Activated naive CD4-positive, alpha-beta T cell treated with anti-CD3 and anti-CD28 coated beads, Interleukin-2, amount 50 U/mL, for 24 hours (primary cell): ENCODE measurements around the gene POLD2.
"Not testable (repeated sequence)": the region's sequence is repeated elsewhere in the genome, so short reads cannot be mapped to it uniquely, and the experiment has no call there.

ENCODE experiments used
- H3K27ac Mint-ChIP-seq: one replicate; pipeline ENCODE4 v1.8.0; 2021; ENCODE audit warnings: mild to moderate bottlenecking, mixed read lengths
- H3K27me3 Mint-ChIP-seq: one replicate; pipeline ENCODE4 v1.8.0; 2021; ENCODE audit warnings: mixed read lengths
- H3K36me3 Mint-ChIP-seq: one replicate; pipeline ENCODE4 v1.8.0; 2021; ENCODE audit warnings: mixed read lengths
- H3K4me1 Mint-ChIP-seq: one replicate; pipeline ENCODE4 v1.8.0; 2021; ENCODE audit warnings: mixed read lengths
- H3K4me3 Mint-ChIP-seq: one replicate; pipeline ENCODE4 v1.8.0; 2021; ENCODE audit warnings: mild to moderate bottlenecking, mixed read lengths
- H3K9me3 Mint-ChIP-seq: one replicate; pipeline ENCODE4 v1.8.0; 2021; ENCODE audit warnings: mixed read lengths

Gene POLD2

DNA sequence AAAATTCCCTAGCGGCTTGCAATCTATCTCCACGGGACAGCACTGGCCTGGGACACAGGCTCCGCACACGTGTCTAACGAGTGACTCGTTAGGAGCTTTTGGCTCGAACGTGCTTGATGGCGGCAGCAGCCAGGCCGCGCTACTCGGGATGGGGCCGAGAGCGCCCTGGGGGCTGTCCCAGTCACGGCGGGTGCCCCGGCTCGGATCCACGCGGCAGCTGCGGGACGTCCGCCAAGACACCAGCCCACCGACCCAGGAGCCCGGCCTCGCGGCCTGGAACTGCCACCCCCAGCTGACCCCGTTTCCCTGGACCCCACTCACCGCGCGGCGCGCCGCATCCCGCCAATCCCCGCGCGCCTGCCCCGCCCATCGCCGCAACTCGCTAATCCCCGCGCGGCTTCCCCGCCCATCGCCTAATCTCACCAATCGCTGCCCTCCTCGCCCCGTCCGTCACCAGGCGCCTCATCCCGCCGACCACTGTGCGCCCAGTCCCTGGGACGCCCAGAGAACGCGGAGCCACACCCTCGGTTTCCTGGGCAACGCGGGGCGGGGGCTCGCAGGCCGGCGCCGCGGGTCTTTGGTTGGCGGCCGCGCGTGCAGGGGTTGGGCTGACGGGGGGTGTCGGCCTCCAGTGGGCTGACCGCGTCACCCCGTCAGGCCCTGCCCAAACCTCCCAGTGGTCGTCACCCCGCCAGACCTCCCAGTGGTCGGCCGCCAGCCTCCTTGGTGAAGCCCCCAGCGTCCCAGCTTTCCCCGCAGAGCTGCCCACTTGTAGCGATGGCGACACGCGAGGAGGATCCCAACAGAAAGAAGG, at the start of gene POLD2:
Gene POLD2 (minus strand): TSS at position 359 of the 814 bp plus-strand sequence. CDS start 1,495 bp downstream, outside the sequence.
- peak within 1 kb of the TSS; percentile 93 for H3K4me3 Mint-ChIP-seq
- no peaks in the 10 kb centered on the region for H3K27me3 Mint-ChIP-seq
- H3K9me3 Mint-ChIP-seq = no peaks in the 10 kb centered on the region
- peaks cover 39% of the 10 kb centered on the region for H3K4me1 Mint-ChIP-seq
- peak within 1 kb of the TSS; percentile 94 for H3K27ac Mint-ChIP-seq
- H3K36me3 Mint-ChIP-seq = peaks cover 10% of the 10 kb centered on the region

- Mint-ChIP-seq H3K27ac (no peak overlapping the region), H3K4me1 (peaks cover 4% of the 10 kb centered on the region), H3K4me3 (no peak overlapping the region), H3K27me3 (peaks cover 4% of the 10 kb centered on the region), H3K36me3 (no peaks in the 10 kb centered on the region), H3K9me3 (no peaks in the 10 kb centered on the region)
These were observed 49.6 kb upstream of the POLD2 start for GRCh38 chr7:44172803-44173424.

DNA sequence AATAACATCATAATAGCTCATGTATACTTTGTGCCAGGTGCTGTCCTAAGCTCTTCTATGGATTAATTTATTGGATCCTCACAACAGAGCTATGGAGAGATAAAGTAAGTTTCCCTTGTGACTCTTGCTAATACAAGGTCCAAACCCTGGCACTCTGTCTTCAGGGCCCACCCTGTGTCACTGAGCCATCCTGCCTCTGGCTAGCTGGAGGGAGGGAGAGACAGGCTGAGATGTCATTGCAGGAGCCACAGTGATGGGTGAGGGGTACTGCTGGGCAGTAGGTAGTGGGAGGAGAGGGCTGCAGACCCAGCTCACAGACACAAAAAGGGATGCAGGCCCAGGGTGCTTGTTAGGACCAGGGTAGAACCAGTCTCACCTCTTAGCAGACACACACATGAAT, 49.0 kb upstream of the POLD2 start:
- no peak overlapping the region for H3K27ac Mint-ChIP-seq
- peaks cover 10% of the 10 kb centered on the region for H3K4me1 Mint-ChIP-seq
- H3K9me3 Mint-ChIP-seq = no peaks in the 10 kb centered on the region
- no peaks in the 10 kb centered on the region for H3K36me3 Mint-ChIP-seq
- H3K4me3 Mint-ChIP-seq = no peak overlapping the region
- peaks cover 4% of the 10 kb centered on the region for H3K27me3 Mint-ChIP-seq

DNA sequence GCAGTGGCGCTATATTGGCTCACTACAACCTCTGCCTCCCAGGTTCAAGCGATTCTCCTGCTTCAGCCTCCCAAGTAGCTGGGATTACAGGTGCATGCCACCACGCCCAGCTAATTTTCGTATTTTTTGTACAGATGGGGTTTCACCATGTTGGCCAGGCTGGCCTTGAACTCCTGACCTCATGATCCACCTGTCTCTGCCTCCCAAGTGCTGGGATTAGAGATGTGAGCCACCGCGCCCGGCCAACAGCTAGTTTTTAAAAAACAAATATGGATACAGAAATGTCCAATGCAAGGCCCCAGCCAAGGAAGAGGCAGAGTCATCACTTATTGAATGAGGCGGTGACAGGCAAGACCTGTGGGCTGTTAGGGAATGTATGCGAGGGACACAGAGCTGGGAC, 48.6 kb upstream of the POLD2 start:
- not testable (repeated sequence) for H3K4me3 Mint-ChIP-seq, H3K9me3 Mint-ChIP-seq, H3K27ac Mint-ChIP-seq, H3K27me3 Mint-ChIP-seq, H3K36me3 Mint-ChIP-seq
- H3K4me1 Mint-ChIP-seq = peaks cover 14% of the 10 kb centered on the region

- Mint-ChIP-seq H3K4me1 (peaks cover 14% of the 10 kb centered on the region), H3K27me3 (no peaks in the 10 kb centered on the region), H3K9me3 (peaks cover 6% of the 10 kb centered on the region), H3K4me3 (no peak overlapping the region), H3K27ac (no peak overlapping the region), H3K36me3 (peaks cover 1% of the 10 kb centered on the region)
These were observed 44.6 kb upstream of the POLD2 start for GRCh38 chr7:44167920-44168319.

DNA sequence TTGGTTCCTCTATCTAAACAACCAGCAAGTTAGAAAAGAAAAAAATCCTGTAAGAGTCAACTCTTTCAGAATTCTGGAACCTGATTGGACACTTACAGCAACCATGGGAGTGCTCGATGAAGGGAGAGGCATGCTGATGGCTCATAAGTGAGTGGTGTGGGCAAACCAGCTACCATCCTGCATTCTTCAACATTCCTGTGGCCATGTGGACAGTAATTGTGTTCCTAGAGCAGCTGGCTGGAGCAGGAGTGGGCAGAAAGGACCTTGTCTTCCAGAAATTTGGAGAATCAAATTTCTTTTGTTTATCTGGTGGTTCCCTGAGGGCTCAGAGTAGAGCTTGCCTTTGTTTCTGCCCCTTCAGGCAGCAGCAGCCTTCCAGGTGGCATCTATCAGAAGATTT, 40.2 kb upstream of the POLD2 start:
- Mint-ChIP-seq H3K27ac (no peak overlapping the region), H3K27me3 (no peaks in the 10 kb centered on the region), H3K4me1 (peaks cover 10% of the 10 kb centered on the region), H3K4me3 (no peak overlapping the region), H3K36me3 (peaks cover 1% of the 10 kb centered on the region), H3K9me3 (peaks cover 6% of the 10 kb centered on the region)

DNA sequence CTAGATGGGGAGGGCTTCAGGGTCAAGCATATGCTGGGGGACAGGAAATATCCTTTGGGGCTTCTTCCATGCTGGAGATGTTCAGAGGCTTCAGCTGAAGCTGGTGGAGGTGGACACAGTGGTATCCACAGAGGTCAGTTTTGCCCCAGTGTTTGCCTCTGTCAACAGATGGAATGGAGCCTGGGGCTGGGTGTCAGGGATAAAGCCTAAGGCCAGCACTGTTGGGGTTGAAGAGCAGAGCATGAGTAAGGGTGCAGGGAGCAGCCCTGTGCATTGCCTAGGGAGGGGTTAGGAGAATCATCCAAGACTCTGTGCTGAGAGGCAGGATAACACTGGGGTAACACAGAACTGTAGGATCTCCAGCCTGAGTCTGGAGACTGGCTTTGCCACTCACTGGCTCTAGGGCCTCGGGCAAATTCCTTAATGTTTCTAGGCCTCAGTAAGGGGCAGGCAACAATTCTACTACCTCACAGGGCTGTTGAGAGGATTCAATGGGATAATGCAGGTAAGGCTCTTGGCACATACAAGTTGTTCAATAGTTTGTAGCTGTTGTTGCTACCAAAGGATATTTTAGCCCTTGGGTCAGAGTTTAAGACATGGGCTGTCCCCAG, 39.5 kb upstream of the POLD2 start:
- Mint-ChIP-seq H3K36me3 (peaks cover 1% of the 10 kb centered on the region), H3K4me3 (no peak overlapping the region), H3K4me1 (peaks cover 9% of the 10 kb centered on the region), H3K27me3 (no peaks in the 10 kb centered on the region), H3K27ac (no peak overlapping the region), H3K9me3 (peaks cover 6% of the 10 kb centered on the region)

GRCh38 chr7:44162179-44162578, 38.8 kb upstream of the POLD2 start:
- Mint-ChIP-seq H3K4me3 (no peak overlapping the region), H3K4me1 (peaks cover 2% of the 10 kb centered on the region), H3K27me3 (no peaks in the 10 kb centered on the region), H3K9me3 (peaks cover 6% of the 10 kb centered on the region), H3K36me3 (peaks cover 1% of the 10 kb centered on the region), H3K27ac (peak overlapping the region; percentile 19)

- H3K27me3 Mint-ChIP-seq = no peaks in the 10 kb centered on the region
- H3K36me3 Mint-ChIP-seq = peaks cover 1% of the 10 kb centered on the region
- H3K27ac Mint-ChIP-seq = no peak overlapping the region
- no peaks in the 10 kb centered on the region for H3K4me1 Mint-ChIP-seq
- H3K9me3 Mint-ChIP-seq = peaks cover 6% of the 10 kb centered on the region
- no peak overlapping the region for H3K4me3 Mint-ChIP-seq
These were observed 38.0 kb upstream of the POLD2 start for GRCh38 chr7:44161371-44161770.

DNA sequence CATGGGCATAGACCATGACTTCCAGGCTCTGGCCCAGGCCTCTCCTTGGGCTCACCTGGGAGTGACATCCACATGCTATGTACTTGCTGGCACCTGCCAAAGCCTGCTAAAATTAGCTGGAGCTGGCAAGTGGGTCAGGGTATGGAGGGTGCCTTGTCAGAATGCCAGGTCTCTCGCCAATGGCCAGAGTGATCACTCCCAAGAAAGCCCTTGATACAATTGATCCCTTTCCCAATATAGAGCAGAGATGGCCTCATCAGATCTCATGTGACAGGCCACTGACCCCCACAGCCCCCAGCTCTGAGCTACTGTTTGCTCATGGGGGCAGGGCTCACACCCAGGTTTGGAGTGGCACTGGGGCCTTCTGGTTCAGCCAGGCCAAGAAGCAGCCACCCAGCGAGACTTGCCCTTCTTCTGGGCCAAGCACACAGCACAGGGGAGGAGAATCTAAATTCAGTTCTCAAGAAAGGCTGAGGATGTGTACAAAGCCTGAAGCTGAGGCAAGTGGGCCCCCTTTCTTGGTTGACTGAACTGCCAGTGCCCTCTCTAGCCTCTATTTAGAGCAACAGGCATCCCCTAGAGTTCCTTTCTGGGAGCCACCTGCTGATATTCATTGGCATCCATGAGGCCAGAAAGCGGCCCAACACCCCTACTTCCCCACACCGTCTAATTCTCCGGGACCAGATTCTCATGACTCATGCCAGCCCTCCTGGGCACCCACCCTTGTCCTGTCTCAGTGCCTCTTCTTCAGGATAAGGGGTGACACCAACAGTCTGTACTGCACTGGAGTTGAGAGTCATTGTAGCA, 36.7 kb upstream of the POLD2 start:
- H3K36me3 Mint-ChIP-seq = peaks cover 1% of the 10 kb centered on the region
- H3K27ac Mint-ChIP-seq = no peak overlapping the region
- H3K4me1 Mint-ChIP-seq = no peaks in the 10 kb centered on the region
- H3K27me3 Mint-ChIP-seq = no peaks in the 10 kb centered on the region
- H3K9me3 Mint-ChIP-seq = peaks cover 6% of the 10 kb centered on the region
- H3K4me3 Mint-ChIP-seq = no peak overlapping the region

- no peaks in the 10 kb centered on the region for H3K36me3 Mint-ChIP-seq
- no peak overlapping the region for H3K4me3 Mint-ChIP-seq
- H3K27ac Mint-ChIP-seq = no peak overlapping the region
- no peaks in the 10 kb centered on the region for H3K27me3 Mint-ChIP-seq
- H3K4me1 Mint-ChIP-seq = no peaks in the 10 kb centered on the region
- H3K9me3 Mint-ChIP-seq = no peaks in the 10 kb centered on the region
These were observed 35.7 kb upstream of the POLD2 start for GRCh38 chr7:44158873-44159631.

DNA sequence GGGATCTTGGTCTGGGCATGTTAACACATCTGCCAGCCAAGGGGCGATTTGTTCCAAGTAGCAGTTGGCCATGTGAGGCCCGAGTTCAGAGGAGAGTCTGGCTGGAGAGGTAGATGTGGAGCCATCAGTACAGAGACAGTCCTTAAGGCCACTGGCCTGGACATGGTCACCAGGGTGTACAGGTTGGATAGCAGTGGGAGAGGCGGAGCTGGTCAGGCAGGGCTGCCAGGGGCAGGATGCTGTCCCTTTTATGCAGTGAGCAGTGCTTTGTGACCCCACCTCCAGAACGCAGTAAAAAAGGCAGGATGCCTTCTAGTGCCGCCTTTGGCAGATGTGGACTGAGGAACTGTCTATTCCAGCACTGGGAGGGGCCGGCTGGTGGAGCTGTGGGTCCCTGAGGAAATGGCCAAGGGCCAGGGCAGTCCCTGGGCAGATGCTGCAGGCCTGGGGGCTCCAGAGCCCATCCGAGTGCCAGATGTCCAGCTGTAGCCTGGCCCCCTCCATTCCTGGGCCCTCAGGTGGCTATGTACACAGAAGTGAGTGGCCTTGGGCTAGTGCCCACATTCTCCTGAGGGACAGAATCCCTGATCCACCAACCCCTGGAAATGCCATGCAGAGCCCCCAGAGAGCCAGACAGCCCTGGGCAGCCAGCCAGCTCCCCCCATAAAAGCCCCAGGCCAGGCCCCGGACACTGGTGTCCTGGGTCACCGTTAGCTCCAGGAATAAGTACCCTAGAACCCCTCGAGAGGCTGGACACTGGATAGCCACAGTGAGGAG, 34.9 kb upstream of the POLD2 start:
- H3K9me3 Mint-ChIP-seq = no peaks in the 10 kb centered on the region
- no peaks in the 10 kb centered on the region for H3K27me3 Mint-ChIP-seq
- H3K4me1 Mint-ChIP-seq = no peaks in the 10 kb centered on the region
- no peak overlapping the region for H3K27ac Mint-ChIP-seq
- no peaks in the 10 kb centered on the region for H3K36me3 Mint-ChIP-seq
- no peak overlapping the region for H3K4me3 Mint-ChIP-seq

DNA sequence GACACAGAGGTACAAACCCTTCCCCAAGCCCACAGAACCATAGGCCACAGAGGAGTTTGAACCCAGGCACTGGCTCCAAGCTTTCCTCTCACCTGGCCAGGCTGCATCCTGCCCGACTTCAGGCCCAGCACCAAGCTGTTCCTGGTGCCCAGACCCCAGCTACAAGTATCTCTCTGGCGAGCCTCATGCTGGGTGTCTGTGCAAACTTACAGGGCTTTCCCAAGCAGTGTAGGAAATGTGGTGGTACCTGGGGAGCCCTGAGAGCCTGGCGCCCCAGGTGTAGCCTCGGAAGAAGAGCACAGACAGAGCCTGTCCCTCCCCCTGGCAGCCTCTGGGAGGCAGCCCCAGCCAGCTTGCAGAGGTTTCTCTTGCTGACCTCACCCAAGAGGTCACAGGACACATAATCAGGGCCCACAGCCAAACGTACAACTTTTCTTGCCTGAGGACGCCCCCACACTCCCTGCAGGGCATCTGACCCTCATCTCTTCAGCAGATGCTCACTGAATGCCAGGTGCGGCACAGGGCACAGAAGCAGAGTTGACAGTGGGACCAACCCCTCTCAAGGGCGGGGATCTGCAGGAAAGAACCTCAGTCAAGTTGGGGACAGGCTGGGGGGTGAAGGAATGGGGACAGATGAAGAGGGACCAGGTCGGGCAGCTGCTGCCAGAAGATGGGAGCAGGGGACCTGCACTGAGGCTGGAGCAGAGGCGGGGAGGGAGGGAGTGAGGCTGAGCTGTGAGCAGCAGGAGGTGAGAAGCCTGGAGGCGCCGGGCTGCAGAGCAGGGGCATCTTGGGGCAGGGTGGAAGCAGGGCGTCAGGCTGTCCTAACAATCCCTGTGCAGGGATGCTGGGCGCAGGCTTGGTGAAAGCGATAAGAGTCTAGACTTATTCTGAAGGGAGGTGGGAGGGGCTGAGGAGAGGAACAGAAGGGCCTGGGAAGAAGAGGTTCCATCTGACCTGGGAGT, 34.0 kb upstream of the POLD2 start:
- Mint-ChIP-seq H3K27me3 (no peaks in the 10 kb centered on the region), H3K4me3 (no peak overlapping the region), H3K27ac (no peak overlapping the region), H3K9me3 (no peaks in the 10 kb centered on the region), H3K36me3 (no peaks in the 10 kb centered on the region), H3K4me1 (no peaks in the 10 kb centered on the region)
